Activated T-cell treated with anti-CD3 and anti-CD28 coated beads, Interleukin-2, amount 50 U/mL, for 4 hours (primary cell): ENCODE measurements around the gene USP6NL. TPM values are rescaled to one million over a fixed set of nuclear protein-coding genes. Genes with fewer than 3 reads are reported as not detected.

ENCODE experiments used
- ATAC-seq, 2 donors: fragments of 200-7000 bp; cut with Tn5 transposase; one replicate each; pipeline ENCODE4 v1.10.0; 2021
- DNase-seq: peaks from one replicate; pipeline ENCODE4 v3.0.0-alpha.2; 2020
- H3K27me3 Mint-ChIP-seq: one replicate; pipeline ENCODE4 v1.8.0; 2021; ENCODE audit warnings: low read depth, mixed read lengths
- H3K36me3 Mint-ChIP-seq: one replicate; pipeline ENCODE4 v1.8.0; 2022; ENCODE audit warnings: mixed read lengths; ENCODE audit not compliant: insufficient read depth
- H3K4me1 Mint-ChIP-seq: one replicate; pipeline ENCODE4 v1.8.0; 2021; ENCODE audit warnings: low read depth, mixed read lengths
- H3K4me3 Mint-ChIP-seq: one replicate; pipeline ENCODE4 v1.8.0; 2021; ENCODE audit warnings: mild to moderate bottlenecking, moderate library complexity, mixed read lengths
- H3K9me3 Mint-ChIP-seq: one replicate; pipeline ENCODE4 v1.8.0; 2021; ENCODE audit warnings: mixed read lengths
- total RNA-seq, 3 donors: library from RNA; stranded (reverse); gene quantifications; one replicate each; pipeline ENCODE4 v1.2.1, GENCODE V29; 2021

USP6NL gene
- total RNA-seq, 3 donors from 2014 or later = 4.7 to 5.3 (median 4.7) TPM

GRCh38 chr10:11562888-11563287 lies 48.6 kb downstream of the USP6NL start:
- ATAC-seq (no peak), DNase-seq (no peak)
- Mint-ChIP-seq H3K4me1 (peaks cover 5% of the 10 kb centered on the region), H3K36me3 (peaks cover 4% of the 10 kb centered on the region), H3K27me3 (peaks cover 2% of the 10 kb centered on the region), H3K4me3 (no peak overlapping the region), H3K9me3 (no peaks in the 10 kb centered on the region)

- no peak for ATAC-seq
- H3K4me1 Mint-ChIP-seq = peaks cover 3% of the 10 kb centered on the region
- H3K36me3 Mint-ChIP-seq = peaks cover 4% of the 10 kb centered on the region
- H3K4me3 Mint-ChIP-seq = no peak overlapping the region
- no peaks in the 10 kb centered on the region for H3K9me3 Mint-ChIP-seq
- no peak for DNase-seq
- peaks cover 2% of the 10 kb centered on the region for H3K27me3 Mint-ChIP-seq
Measured at GRCh38 chr10:11560076-11560709, 51.3 kb downstream of the USP6NL start.

GRCh38 chr10:11557967-11558366 lies 53.5 kb downstream of the USP6NL start:
- Mint-ChIP-seq H3K9me3 (no peaks in the 10 kb centered on the region), H3K4me1 (peaks cover 13% of the 10 kb centered on the region), H3K36me3 (no peaks in the 10 kb centered on the region), H3K27me3 (no peaks in the 10 kb centered on the region), H3K4me3 (no peak overlapping the region)
- DNase-seq = no peak
- ATAC-seq = no peak

GRCh38 chr10:11557513-11557912 lies 53.9 kb downstream of the USP6NL start:
- Mint-ChIP-seq H3K9me3 (no peaks in the 10 kb centered on the region), H3K4me1 (peaks cover 17% of the 10 kb centered on the region), H3K27me3 (no peaks in the 10 kb centered on the region), H3K4me3 (no peak overlapping the region), H3K36me3 (no peaks in the 10 kb centered on the region)
- no peak for DNase-seq
- no peak for ATAC-seq

GRCh38 chr10:11555556-11555955 lies 55.9 kb downstream of the USP6NL start:
- Mint-ChIP-seq H3K27me3 (no peaks in the 10 kb centered on the region), H3K9me3 (no peaks in the 10 kb centered on the region), H3K4me1 (peaks cover 26% of the 10 kb centered on the region), H3K4me3 (no peak overlapping the region), H3K36me3 (no peaks in the 10 kb centered on the region)
- no peak for ATAC-seq
- DNase-seq = no peak

GRCh38 chr10:11553773-11554381 lies 57.6 kb downstream of the USP6NL start:
- no peaks in the 10 kb centered on the region for H3K9me3 Mint-ChIP-seq
- H3K27me3 Mint-ChIP-seq = no peaks in the 10 kb centered on the region
- DNase-seq (no peak), ATAC-seq (peak; percentile 44 to 45)
- H3K4me1 Mint-ChIP-seq = peaks cover 24% of the 10 kb centered on the region
- no peak overlapping the region for H3K4me3 Mint-ChIP-seq
- H3K36me3 Mint-ChIP-seq = no peaks in the 10 kb centered on the region

GRCh38 chr10:11551916-11552602 lies 59.4 kb downstream of the USP6NL start:
- ATAC-seq = peak; percentile 93 to 94
- DNase-seq = no peak
- H3K27me3 Mint-ChIP-seq = no peaks in the 10 kb centered on the region
- H3K9me3 Mint-ChIP-seq = no peaks in the 10 kb centered on the region
- no peak overlapping the region for H3K4me3 Mint-ChIP-seq
- H3K36me3 Mint-ChIP-seq = no peaks in the 10 kb centered on the region
- peaks cover 24% of the 10 kb centered on the region for H3K4me1 Mint-ChIP-seq

- no peak for ATAC-seq
Measured at GRCh38 chr10:11551104-11551503, 60.3 kb downstream of the USP6NL start.

GRCh38 chr10:11548768-11549099 lies 62.7 kb downstream of the USP6NL start:
- H3K9me3 Mint-ChIP-seq = no peaks in the 10 kb centered on the region
- no peaks in the 10 kb centered on the region for H3K27me3 Mint-ChIP-seq
- DNase-seq = no peak
- no peak overlapping the region for H3K4me3 Mint-ChIP-seq
- no peaks in the 10 kb centered on the region for H3K36me3 Mint-ChIP-seq
- H3K4me1 Mint-ChIP-seq = peaks cover 15% of the 10 kb centered on the region
- no peak for ATAC-seq

More at GRCh38 chr10:11551104-11551503, 60.3 kb downstream of the USP6NL start:
- Mint-ChIP-seq H3K36me3 (no peaks in the 10 kb centered on the region), H3K4me3 (no peak overlapping the region), H3K27me3 (no peaks in the 10 kb centered on the region), H3K9me3 (no peaks in the 10 kb centered on the region), H3K4me1 (peaks cover 24% of the 10 kb centered on the region)
- no peak for DNase-seq

- peaks cover 14% of the 10 kb centered on the region for H3K4me1 Mint-ChIP-seq
- H3K27me3 Mint-ChIP-seq = no peaks in the 10 kb centered on the region
- H3K4me3 Mint-ChIP-seq = no peak overlapping the region
- ATAC-seq (no peak), DNase-seq (no peak)
- no peaks in the 10 kb centered on the region for H3K36me3 Mint-ChIP-seq
- H3K9me3 Mint-ChIP-seq = no peaks in the 10 kb centered on the region
Measured at GRCh38 chr10:11548065-11548767, 63.2 kb downstream of the USP6NL start.

GRCh38 chr10:11546581-11546980 lies 64.9 kb downstream of the USP6NL start:
- no peaks in the 10 kb centered on the region for H3K27me3 Mint-ChIP-seq
- DNase-seq (no peak), ATAC-seq (no peak)
- no peak overlapping the region for H3K4me3 Mint-ChIP-seq
- no peaks in the 10 kb centered on the region for H3K9me3 Mint-ChIP-seq
- H3K36me3 Mint-ChIP-seq = no peaks in the 10 kb centered on the region
- H3K4me1 Mint-ChIP-seq = peaks cover 3% of the 10 kb centered on the region

- H3K9me3 Mint-ChIP-seq = no peaks in the 10 kb centered on the region
- ATAC-seq = no peak
- no peaks in the 10 kb centered on the region for H3K27me3 Mint-ChIP-seq
- no peak overlapping the region for H3K4me3 Mint-ChIP-seq
- peaks cover 9% of the 10 kb centered on the region for H3K4me1 Mint-ChIP-seq
- DNase-seq = no peak
- H3K36me3 Mint-ChIP-seq = no peaks in the 10 kb centered on the region
Measured at GRCh38 chr10:11541296-11541695, 70.2 kb downstream of the USP6NL start.

- H3K36me3 Mint-ChIP-seq = no peaks in the 10 kb centered on the region
- H3K27me3 Mint-ChIP-seq = no peaks in the 10 kb centered on the region
- DNase-seq (no peak), ATAC-seq (peak; percentile 89 to 92)
- peaks cover 9% of the 10 kb centered on the region for H3K4me1 Mint-ChIP-seq
- H3K4me3 Mint-ChIP-seq = no peak overlapping the region
- no peaks in the 10 kb centered on the region for H3K9me3 Mint-ChIP-seq
Measured at GRCh38 chr10:11539191-11539868, 72.1 kb downstream of the USP6NL start.

- no peak for DNase-seq
- no peaks in the 10 kb centered on the region for H3K9me3 Mint-ChIP-seq
- H3K4me1 Mint-ChIP-seq = peaks cover 14% of the 10 kb centered on the region
- ATAC-seq = no peak
- no peak overlapping the region for H3K4me3 Mint-ChIP-seq
- H3K27me3 Mint-ChIP-seq = no peaks in the 10 kb centered on the region
- H3K36me3 Mint-ChIP-seq = no peaks in the 10 kb centered on the region
Measured at GRCh38 chr10:11538834-11539190, 72.6 kb downstream of the USP6NL start.
